DMS153 treated with DMSO at 0.1 percent for 48 hours (cell line): ENCODE results near the gene CELF2.

Source experiments
- DNase-seq: peaks from one replicate; lab custom pipeline; 2025; ENCODE audit not compliant: unreplicated experiment; lab: John Stamatoyannopoulos, UW

The CELF2 gene

DNA sequence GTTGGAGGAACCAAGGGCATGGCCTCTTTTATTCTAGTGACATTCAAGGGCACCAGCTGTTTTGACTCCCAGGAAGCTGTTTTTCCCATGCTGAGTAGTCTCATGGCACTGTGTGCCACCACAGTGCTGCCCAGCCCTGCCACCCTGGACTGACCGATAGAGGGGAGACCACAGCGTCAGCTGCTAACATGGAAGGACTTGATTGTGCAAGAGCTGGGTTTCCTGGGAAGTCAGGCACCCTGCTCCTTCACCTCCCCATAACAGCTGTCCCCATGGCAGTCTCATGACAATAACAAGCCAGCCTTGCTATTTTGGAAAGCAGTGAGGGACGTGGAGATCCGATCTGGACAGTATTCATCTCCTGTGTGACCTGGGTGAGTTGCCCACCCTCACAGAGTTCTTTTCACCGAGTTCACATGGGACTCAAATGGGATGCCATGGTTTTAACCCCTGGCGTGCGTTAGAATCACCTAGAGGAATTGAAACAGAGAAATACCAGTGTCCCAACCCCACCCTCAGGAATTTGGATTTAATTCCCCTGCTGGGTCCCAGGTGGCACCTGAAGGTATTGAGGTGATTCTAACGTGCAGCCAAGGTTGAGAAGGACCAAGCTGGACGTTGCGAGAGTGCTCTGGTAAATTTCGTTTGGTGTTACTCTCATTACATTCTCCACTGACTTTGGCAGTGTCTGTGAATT, 174.8 kb downstream of the CELF2 start:
- DNase-seq: no peak

GRCh38 chr10:11193001-11193551, 175.4 kb downstream of the CELF2 start:
- no peak for DNase-seq

- no peak for DNase-seq
Measured at GRCh38 chr10:11194859-11195586, 177.4 kb downstream of the CELF2 start.

- no peak for DNase-seq
Measured at GRCh38 chr10:11195623-11196022, 178.0 kb downstream of the CELF2 start.

DNA sequence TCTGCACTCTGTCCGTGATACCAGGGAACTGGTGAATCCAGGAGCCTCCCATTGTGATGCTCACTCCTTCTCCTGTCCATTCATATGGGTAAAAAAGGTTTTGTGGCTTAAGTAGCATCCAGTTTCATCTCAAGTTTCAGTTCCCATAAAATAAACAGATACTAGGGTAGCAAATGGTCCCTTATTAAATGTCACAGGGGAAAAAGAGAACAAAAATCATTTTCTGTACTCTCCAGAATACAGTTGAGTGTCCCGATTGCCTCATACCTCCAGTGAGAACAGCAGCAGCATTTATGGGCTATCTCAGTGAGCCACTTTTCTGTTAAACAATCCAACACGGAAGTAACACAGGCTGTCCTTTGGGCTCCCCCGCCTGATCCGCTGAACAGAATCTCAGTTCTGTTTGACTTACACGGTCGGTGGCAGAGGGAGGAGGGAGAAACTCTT, 179.6 kb downstream of the CELF2 start:
- no peak for DNase-seq

- no peak for DNase-seq
Measured at GRCh38 chr10:11197878-11198277, 180.2 kb downstream of the CELF2 start.

GRCh38 chr10:11201911-11202310, 184.2 kb downstream of the CELF2 start:
- DNase-seq: no peak

DNA sequence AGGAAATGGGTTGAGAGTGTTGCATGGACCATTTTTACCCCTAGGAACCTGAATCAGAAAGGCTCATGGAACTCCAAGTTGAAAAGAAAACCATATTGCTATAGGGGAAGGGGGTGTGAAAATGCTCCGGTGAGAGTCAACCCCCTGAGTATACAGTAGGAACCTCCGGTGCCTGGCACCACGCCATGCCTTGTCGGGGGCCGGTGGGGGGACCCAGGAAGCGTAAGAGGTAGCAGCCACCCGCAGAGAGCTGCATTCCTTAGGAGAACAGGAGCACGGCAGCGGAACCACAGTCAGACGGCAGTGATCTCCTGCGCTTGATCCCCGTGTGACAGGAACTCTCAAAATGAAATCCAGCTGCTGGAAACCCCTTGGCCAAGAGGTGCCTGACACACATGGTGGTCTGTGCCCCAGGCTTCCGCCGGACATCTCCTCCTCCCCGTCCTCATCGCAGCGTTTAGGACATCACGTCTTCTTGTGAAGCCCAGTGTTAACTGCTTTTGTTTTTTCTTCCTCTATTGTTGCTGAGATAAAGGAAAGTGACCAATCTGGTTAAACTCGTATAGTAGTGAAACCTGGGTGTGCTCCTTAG, 186.8 kb downstream of the CELF2 start:
- DNase-seq: no peak

DNA sequence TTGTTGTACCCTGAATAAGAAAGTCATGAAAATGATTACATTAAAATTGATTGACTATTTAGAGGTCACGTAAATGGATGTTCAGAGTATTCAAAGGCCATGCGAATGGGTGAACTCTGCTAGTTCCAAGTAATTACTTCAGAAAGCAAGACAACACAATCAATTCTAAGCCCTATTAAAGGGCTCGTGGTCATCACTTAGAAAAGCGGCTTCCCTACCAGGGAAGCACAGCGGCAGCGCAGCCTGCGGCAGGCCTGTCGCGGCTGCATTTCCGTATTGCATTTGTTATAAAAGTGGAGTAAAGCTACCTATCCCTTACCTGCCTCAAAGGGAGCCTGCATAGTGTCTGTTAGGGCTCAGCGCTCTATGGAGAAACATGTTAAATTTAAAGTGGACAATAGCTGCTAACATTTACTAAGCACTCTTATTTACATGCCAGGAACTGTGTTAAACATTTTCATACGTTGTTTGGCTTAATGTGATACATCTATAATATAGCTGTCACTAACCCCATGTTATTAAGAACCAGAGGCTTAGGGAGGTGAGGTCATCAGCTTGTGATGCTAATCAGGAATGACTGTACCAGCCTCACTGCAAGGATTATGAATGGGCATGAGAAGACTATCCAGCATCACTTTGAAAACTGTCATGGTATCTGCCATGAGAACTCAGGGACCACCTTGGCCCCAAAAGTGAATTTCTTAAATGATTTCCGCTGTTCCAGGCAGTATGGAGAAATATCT, 187.5 kb downstream of the CELF2 start:
- no peak for DNase-seq

DNA sequence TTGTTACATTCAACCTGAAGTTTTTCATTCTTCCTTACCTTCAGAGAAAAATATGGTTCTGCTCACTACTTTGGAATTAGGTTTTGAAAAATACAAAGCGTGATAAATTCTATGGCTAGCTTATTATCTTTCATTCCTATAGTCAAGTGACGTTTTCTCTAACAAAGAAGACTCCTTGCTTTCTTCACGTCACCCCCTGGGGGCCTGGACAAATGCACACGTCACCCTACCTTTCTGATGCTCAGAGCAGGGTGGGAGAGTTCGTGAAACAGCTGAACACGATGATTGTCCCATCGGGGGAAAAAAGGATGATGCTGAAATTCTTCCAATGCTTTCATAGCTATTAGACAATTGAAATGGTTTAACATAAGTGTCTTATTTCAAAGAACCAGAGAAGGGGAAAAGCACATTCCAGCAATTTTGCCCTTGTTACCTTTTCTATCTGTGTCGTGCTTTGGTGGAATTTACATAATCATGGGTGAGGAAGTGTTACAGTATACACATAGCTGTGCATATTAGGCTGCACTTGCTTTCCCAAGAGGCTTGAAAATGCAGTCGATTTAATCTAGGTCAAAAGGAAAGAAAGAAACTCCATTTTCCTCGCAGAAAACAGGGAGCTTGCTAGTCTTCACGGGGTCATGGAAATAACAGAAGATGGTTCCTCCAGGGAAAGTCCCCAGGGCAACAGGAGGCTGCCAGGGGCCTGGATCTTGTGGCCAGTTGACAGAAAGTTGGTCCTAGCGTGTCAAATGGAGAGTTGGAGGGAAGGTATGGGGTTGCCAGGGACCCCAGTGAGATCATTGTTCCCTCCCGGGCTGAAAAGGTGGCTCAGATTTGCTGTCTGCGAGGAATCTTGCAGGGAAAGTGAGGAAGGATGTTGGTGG, 189.2 kb downstream of the CELF2 start:
- no peak for DNase-seq

GRCh38 chr10:11207560-11207844, 189.8 kb downstream of the CELF2 start:
- no peak for DNase-seq

DNA sequence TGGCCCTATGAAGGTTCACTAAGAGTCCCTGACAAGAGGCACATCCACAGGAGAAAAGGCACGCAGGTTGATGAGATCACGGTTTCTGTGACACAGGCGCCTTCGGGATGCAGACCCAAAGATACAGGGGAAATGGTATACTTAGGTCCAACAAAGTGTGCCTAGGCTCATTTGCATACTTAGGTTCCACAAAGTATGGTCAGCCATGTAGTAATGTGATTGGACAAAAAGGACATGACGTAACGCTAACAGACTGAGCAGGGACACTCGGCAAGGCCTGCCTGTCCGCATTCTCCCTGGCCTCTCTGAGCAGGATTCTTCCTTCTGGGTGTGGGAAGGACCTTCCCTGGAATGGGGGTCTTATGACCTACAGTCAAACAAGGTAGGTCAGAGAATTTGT, 190.6 kb downstream of the CELF2 start:
- DNase-seq: no peak

GRCh38 chr10:11208908-11209829, 191.5 kb downstream of the CELF2 start:
- no peak for DNase-seq

- DNase-seq: no peak
Measured at GRCh38 chr10:11209830-11210181, 192.1 kb downstream of the CELF2 start.

- no peak for DNase-seq
Measured at GRCh38 chr10:11210211-11210922, 192.7 kb downstream of the CELF2 start.

DNA sequence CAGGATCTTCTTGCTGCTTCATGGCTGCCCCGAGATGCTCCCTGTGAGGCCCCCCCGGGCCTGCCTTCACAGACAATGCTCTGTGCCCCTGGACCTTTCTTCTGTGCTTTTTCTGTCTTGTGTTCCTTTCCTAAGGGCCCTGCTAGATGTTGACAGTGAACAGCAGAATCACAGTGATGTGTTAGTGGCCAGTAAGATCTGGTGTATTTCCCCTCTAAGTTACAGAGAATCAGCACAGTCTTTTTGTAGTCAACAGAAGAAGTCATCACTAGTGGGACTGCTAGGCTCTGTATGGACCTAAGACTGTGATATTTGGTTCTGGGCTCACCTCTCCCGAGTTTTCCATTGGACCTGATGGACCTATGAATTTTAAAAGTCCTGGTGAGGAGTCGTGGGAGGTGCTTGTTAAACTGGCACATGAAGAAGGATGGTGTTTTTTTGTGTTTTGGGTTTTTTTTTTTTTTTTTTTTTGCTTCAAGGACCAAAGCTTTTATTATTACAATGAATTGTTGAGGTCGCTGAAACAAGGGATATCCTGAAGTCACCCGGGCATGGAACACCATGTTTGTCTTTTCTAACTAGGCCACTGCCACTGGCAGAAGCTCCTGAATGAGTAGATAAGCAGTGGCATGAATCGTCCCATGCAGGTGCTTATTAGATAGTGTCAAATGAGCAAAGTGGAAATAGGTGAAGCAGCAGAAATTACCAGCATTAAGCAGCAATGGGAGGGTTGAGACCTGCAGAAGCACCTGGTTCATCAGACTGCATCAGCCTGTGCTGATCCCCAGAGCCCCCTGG, 194.8 kb downstream of the CELF2 start:
- DNase-seq: no peak

DNA sequence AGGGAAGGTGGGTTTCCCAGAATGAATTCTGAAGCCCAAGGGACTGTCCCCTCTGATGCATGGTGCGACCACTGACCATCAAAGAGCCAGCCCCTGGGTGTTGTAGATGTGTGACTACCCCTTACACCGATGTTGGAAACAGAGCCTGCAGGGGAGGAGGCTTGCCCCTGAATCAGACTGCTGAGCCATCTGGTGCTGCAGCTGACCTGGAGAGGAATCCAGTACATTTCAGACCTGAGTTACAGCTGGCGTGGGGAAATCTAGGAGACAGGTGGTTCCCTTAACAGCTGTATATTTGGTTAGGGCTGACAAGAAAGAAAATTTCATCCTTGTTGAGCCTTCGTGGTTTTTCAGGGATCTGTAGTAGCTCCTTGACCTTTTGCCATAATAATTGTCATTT, 195.5 kb downstream of the CELF2 start:
- no peak for DNase-seq

- DNase-seq: no peak
Measured at GRCh38 chr10:11214407-11214806, 196.7 kb downstream of the CELF2 start.
